Fibroblast of the aortic adventitia (primary cell): ENCODE results near the gene FARP2. TPM values are rescaled to one million over a fixed set of nuclear protein-coding genes. Genes with fewer than 3 reads are reported as not detected.

Experiments used
- DNase-seq: peaks from one replicate; pipeline ENCODE4 v3.0.0-alpha.2; 2010; ENCODE audit warnings: low read depth
- H3K4me3 ChIP-seq: 2 replicates; pipeline ENCODE4 v1.5.1; 2011; ENCODE audit warnings: low read depth, mild to moderate bottlenecking, control low read depth, low read length, moderate library complexity
- CTCF ChIP-seq: IDR thresholded peaks from 2 replicates; pipeline ENCODE4 v1.5.1; 2011; ENCODE audit warnings: mild to moderate bottlenecking, low read length, control low read depth, inconsistent platforms; ENCODE audit not compliant: insufficient read depth
- total RNA-seq: library from RNA; depleted of rRNA; stranded (reverse); fragments of >200 nt; gene quantifications from 2 replicates; pipeline ENCODE4 v1.2.3, GENCODE V29; 2012; ENCODE audit warnings: low replicate concordance

Gene FARP2
- total RNA-seq, 1 donor, result 41.0 TPM

GRCh38 chr2:241495172-241496002 is 139.3 kb downstream of the FARP2 start:
- no peak for DNase-seq
- H3K4me3 ChIP-seq, result no peak overlapping the region
- no peak for TF ChIP-seq CTCF

- TF ChIP-seq CTCF, result no peak
- no peak for DNase-seq
- no peak overlapping the region for H3K4me3 ChIP-seq
Observed at GRCh38 chr2:241496003-241496707, 140.1 kb downstream of the FARP2 start.

- TF ChIP-seq CTCF, result no peak
- no peak overlapping the region for H3K4me3 ChIP-seq
- DNase-seq, result no peak
Observed at GRCh38 chr2:241496904-241497877, 141.1 kb downstream of the FARP2 start.

GRCh38 chr2:241498115-241499070 is 142.3 kb downstream of the FARP2 start:
- DNase-seq, result no peak
- no peak overlapping the region for H3K4me3 ChIP-seq
- no peak for TF ChIP-seq CTCF

- no peak for TF ChIP-seq CTCF
- H3K4me3 ChIP-seq, result no peak overlapping the region
- no peak for DNase-seq
Observed at GRCh38 chr2:241499146-241499965, 143.3 kb downstream of the FARP2 start.
